GM12878 (cell line): ENCODE data around the gene GNAQ.

Experiments
- CTCF ChIP-seq, 3 experiments: IDR thresholded peaks in 2 of 3; conservative IDR thresholded peaks in 1 of 3; 2 replicates each; pipeline ENCODE4 v1.5.1; 2011; ENCODE audit warnings: low read depth in 3 of 3, low read length in 3 of 3, mild to moderate bottlenecking in 3 of 3, control low read depth in 2 of 3, moderate library complexity in 2 of 3, inconsistent platforms in 1 of 3, mixed read lengths in 1 of 3; ENCODE audit not compliant: control insufficient read depth in 2 of 3, insufficient read depth in 1 of 3; ENCODE audit errors: extremely low read depth in 1 of 3
- EZH2 ChIP-seq: IDR thresholded peaks from 2 replicates; pipeline ENCODE4 v1.6.1; 2012; ENCODE audit warnings: low read depth, mild to moderate bottlenecking, control low read depth, inconsistent platforms, low read length, borderline replicate concordance; ENCODE audit not compliant: control insufficient read depth
- HCFC1 ChIP-seq: fragments of 150-350 bp; IDR thresholded peaks from 2 replicates; pipeline ENCODE4 v1.6.1; 2014; ENCODE audit warnings: low read length
- HDAC6 ChIP-seq: fragments of 200-600 bp; sonication (generic); IDR thresholded peaks from one replicate; pipeline ENCODE4 v1.8.0; 2017; ENCODE audit warnings: antibody characterized with exemption; ENCODE audit not compliant: unreplicated experiment
- HDGF ChIP-seq: fragments of 450-650 bp; IDR thresholded peaks from 2 replicates; pipeline ENCODE4 v1.6.1; 2016; ENCODE audit warnings: antibody characterized with exemption
- RAD51 ChIP-seq: fragments of 450-650 bp; IDR thresholded peaks from 2 replicates; pipeline ENCODE4 v1.6.1; 2016; ENCODE audit warnings: moderate library complexity, mild to moderate bottlenecking, inconsistent platforms
- RFX5 ChIP-seq: IDR thresholded peaks from 2 replicates; pipeline ENCODE4 v1.6.1; 2011; ENCODE audit warnings: low read depth, low read length, improper control_type of control experiment
- SIN3A ChIP-seq: IDR thresholded peaks from 2 replicates; pipeline ENCODE4 v1.6.1; 2012; ENCODE audit warnings: low read depth, low read length, improper control_type of control experiment
- ZNF274 ChIP-seq: IDR thresholded peaks from one replicate; pipeline ENCODE4 v1.8.0; 2011; ENCODE audit not compliant: insufficient read length, insufficient read depth
- TF ChIP-seq, protein P1 (sequence below): fragments of 450-650 bp; IDR thresholded peaks from 2 replicates; pipeline ENCODE4 v1.6.1; 2017; ENCODE audit warnings: mild to moderate bottlenecking, moderate library complexity

GRCh38 chr9:77756449-77756848 is 275.2 kb downstream of the GNAQ start:
- TF ChIP-seq ZNF274: no peak
- TF ChIP-seq CTCF (IDR thresholded peaks at IDR 0.05 in 2 of 3, conservative IDR thresholded peaks at IDR 0.05 in 1 of 3; ENCODE audit: control insufficient read depth in 2 of 3, extremely low read depth in 1 of 3, insufficient read depth in 1 of 3, low read depth in 3 of 3, low read length in 3 of 3): peak; percentile 25 to 37 (median 33); a peak in 3 of 6 replicates
- TF ChIP-seq HDGF: no peak
- TF ChIP-seq SIN3A: no peak
- TF ChIP-seq, protein P1, sequence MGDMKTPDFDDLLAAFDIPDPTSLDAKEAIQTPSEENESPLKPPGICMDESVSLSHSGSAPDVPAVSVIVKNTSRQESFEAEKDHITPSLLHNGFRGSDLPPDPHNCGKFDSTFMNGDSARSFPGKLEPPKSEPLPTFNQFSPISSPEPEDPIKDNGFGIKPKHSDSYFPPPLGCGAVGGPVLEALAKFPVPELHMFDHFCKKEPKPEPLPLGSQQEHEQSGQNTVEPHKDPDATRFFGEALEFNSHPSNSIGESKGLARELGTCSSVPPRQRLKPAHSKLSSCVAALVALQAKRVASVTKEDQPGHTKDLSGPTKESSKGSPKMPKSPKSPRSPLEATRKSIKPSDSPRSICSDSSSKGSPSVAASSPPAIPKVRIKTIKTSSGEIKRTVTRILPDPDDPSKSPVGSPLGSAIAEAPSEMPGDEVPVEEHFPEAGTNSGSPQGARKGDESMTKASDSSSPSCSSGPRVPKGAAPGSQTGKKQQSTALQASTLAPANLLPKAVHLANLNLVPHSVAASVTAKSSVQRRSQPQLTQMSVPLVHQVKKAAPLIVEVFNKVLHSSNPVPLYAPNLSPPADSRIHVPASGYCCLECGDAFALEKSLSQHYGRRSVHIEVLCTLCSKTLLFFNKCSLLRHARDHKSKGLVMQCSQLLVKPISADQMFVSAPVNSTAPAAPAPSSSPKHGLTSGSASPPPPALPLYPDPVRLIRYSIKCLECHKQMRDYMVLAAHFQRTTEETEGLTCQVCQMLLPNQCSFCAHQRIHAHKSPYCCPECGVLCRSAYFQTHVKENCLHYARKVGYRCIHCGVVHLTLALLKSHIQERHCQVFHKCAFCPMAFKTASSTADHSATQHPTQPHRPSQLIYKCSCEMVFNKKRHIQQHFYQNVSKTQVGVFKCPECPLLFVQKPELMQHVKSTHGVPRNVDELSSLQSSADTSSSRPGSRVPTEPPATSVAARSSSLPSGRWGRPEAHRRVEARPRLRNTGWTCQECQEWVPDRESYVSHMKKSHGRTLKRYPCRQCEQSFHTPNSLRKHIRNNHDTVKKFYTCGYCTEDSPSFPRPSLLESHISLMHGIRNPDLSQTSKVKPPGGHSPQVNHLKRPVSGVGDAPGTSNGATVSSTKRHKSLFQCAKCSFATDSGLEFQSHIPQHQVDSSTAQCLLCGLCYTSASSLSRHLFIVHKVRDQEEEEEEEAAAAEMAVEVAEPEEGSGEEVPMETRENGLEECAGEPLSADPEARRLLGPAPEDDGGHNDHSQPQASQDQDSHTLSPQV: no peak
- TF ChIP-seq HCFC1: no peak
- TF ChIP-seq EZH2: no peak
- TF ChIP-seq HDAC6: no peak
- no peak for TF ChIP-seq RFX5
- no peak for TF ChIP-seq RAD51
